ENCODE measurements around the gene GALR2.

GALR2 gene

DNA sequence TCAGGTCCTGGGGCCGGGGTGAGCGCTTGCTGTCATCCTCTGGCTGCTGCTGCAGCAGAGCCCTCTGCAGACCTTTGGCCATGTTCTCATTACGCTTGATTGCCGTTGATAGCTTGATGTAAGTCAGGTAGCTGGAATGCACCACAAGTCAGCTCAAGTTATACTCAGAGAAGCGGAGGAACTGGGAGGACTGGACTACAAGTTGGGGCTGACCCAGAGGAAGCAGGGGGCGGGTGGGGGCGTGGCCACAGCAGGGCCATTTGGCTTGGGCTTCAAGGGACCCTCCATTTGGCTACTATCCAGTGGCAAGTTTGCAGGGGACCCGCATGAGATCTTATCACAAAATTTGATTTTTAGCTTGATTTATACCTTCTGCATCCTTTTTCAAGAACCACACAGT lies 28.5 kb upstream of the GALR2 start:
- no peak overlapping the region for H3K4me3 ChIP-seq (ENCODE audit: low read depth, low read length)

DNA sequence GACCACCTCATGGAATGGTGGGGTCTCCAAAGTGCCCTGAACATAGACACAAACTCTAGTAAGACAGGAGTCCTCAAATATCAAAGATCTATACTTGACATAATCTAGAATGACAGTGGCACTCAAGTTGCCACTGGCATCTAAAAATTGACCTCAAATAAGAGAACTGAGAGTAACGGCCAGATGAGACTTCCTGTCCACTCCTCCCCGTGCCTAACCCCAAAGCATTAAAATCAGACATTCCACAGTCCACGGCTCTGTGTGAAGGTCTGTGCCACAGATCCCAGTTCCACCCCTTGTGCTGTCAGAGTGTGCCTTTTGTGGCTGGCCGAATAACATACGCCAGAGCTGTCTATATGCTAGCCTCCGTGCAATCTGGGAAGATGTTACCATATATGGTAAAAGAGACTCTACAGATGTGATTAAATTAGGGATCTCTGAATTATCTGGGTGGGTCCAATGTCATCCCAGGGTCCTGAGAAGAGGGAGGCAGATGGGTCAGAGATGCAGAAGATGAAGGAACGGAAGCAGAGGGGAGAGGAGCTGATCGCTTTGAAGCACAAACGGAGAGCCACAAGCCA lies 26.5 kb upstream of the GALR2 start:
- TF ChIP-seq, protein P1, sequence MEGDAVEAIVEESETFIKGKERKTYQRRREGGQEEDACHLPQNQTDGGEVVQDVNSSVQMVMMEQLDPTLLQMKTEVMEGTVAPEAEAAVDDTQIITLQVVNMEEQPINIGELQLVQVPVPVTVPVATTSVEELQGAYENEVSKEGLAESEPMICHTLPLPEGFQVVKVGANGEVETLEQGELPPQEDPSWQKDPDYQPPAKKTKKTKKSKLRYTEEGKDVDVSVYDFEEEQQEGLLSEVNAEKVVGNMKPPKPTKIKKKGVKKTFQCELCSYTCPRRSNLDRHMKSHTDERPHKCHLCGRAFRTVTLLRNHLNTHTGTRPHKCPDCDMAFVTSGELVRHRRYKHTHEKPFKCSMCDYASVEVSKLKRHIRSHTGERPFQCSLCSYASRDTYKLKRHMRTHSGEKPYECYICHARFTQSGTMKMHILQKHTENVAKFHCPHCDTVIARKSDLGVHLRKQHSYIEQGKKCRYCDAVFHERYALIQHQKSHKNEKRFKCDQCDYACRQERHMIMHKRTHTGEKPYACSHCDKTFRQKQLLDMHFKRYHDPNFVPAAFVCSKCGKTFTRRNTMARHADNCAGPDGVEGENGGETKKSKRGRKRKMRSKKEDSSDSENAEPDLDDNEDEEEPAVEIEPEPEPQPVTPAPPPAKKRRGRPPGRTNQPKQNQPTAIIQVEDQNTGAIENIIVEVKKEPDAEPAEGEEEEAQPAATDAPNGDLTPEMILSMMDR (IDR thresholded peaks at IDR 0.05; ENCODE audit: borderline replicate concordance, insufficient read depth, low read depth, low read length) = no peak
- no peak overlapping the region for H3K4me3 ChIP-seq (ENCODE audit: low read depth, low read length)

More for the DNA sequence above, 28.5 kb upstream of the GALR2 start:
- TF ChIP-seq, protein P1 (IDR thresholded peaks at IDR 0.05; ENCODE audit: borderline replicate concordance, insufficient read depth, low read depth, low read length) = no peak

DNA sequence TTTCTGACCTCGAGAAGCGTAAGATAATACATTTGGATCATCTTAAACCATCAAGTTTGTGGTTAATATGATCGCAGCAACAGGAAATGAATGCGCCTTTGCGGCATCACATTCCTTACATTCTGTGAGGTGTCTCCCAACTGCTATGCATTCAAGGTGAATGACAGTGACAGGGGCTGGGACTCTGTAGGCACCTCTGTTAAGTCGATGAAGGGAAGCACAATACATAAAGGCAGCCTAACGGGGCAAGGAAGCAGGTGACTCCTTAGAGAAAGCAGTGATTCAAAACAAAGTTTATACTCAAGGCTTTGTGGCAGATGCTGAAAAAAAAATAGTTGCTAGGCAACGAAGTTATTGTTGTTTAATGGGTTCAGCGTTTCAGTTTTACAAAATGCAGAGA lies 25.9 kb upstream of the GALR2 start:
- TF ChIP-seq, protein P1 (IDR thresholded peaks at IDR 0.05; ENCODE audit: borderline replicate concordance, insufficient read depth, low read depth, low read length) = no peak
- H3K4me3 ChIP-seq (ENCODE audit: low read depth, low read length) = no peak overlapping the region

DNA sequence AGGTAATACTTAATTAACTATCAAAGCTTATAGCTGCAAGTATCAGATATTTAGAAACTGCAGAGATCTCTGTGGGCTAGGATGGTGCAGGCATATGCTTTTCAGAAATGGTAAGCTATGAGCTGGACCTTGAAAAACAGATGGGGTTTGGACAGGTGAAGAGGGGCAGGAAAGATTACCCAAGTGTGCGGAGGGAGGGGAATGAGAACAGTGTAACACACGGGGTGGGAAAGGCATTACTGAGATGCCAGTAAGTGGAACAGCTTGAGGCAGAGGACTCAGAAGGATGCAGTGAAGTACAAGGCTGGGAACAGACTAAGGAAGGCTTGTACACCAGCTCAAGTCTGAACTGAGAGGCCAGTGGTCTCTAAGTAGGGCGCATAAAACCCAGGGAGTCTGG lies 25.3 kb upstream of the GALR2 start:
- TF ChIP-seq, protein P1 (IDR thresholded peaks at IDR 0.05; ENCODE audit: borderline replicate concordance, insufficient read depth, low read depth, low read length) = no peak
- H3K4me3 ChIP-seq (ENCODE audit: low read depth, low read length) = no peak overlapping the region

DNA sequence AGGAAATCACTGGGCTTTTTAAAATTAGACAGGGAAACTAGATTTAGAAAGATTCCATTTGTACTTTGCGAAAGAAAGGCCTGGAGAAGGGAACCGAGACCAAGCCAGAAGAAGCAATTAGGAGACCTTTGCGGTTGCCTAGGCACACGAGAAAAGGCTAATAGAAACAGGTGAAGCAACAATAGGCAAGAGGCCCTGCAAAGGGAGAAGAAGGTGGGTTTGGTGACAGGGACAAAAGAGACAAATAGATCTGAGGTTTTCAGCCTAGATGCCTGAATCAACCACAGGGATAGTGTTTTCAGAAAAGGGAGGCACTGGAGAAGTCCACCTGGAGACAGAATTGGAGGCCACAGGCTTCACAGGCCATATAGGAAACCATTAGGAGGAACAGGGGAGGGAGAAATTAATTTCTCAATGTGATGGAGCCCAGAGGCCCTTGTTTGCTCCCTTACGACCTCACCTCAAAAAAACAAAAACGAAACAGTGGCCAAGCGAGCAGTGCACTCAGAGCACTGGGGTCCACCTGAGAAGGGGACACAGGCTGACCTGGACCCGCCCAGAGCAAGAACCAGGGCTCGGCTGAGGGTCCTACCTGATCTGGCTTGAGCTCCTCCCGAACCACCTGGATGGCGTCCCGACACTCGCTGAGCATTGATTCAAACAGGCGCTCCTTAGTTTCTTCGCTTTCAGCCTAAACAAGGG lies 24.6 kb upstream of the GALR2 start:
- no peak overlapping the region for H3K4me3 ChIP-seq (ENCODE audit: low read depth, low read length)
- TF ChIP-seq, protein P1 (IDR thresholded peaks at IDR 0.05; ENCODE audit: borderline replicate concordance, insufficient read depth, low read depth, low read length) = no peak

DNA sequence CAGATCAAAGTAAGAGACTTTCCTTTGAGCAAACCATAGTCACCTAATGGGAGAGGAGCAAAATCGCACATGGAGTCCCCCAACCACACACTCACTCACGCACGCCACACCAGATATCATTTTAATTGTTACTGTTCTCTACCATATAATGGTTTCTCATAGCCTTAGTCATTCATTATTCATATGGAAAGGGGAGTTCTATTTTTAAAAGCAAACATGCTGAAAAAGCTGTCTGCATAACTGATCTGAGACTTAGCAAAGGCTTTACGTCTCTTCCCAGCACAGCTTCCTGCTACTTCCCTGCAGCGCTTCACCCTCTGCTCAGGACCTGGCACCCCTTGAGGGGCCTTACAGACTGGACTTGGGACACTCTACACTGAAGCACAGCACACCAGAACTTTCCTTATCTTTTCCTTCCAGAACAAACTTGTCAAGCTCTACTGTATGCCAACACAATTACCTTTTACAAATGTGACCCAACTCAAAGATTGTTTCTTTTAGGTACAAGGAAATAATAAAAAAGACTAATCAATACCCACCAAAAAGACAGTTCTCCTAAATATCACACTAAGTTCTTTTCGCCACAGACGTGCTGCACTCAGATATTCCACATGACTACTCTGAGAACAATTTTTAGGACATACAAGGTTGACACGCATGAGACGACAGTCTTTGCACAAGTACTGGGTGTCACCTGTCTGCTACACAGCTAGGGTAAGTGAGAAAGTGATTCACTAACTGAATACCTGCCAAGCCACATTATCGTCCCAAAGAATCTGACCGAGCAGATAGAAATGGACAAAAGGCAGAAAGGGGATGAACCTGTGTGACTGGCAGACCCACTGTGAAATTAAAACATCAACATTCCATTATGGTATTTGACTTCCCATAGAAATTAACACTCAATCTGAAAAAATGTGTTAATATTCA lies 23.8 kb upstream of the GALR2 start:
- no peak overlapping the region for H3K4me3 ChIP-seq (ENCODE audit: low read depth, low read length)
- TF ChIP-seq, protein P1 (IDR thresholded peaks at IDR 0.05; ENCODE audit: borderline replicate concordance, insufficient read depth, low read depth, low read length) = no peak
